Activated CD8-positive, alpha-beta T cell treated with anti-CD3 and anti-CD28 coated beads for 36 hours (primary cell): ENCODE results near the gene ZNF664. TPM values are rescaled to one million over a fixed set of nuclear protein-coding genes. Genes with fewer than 3 reads are reported as not detected.

Experiments
- ATAC-seq: fragments of 200-7000 bp; cut with Tn5 transposase; one replicate; pipeline ENCODE4 v1.10.0; 2021; ENCODE audit warnings: mild to moderate bottlenecking, moderate library complexity
- CTCF ChIA-PET: fragments of 350-600 bp; sonication (Branson Sonifier 250); formaldehyde crosslinking; loops from one replicate; lab custom pipeline; 2021; ENCODE audit warnings: antibody characterized with exemption; lab: Charles Lee
- POLR2A ChIA-PET: fragments of 350-600 bp; sonication (Branson Sonifier 250); formaldehyde crosslinking; loops from one replicate; lab custom pipeline; 2021; ENCODE audit warnings: antibody characterized with exemption; lab: Charles Lee
- DNase-seq: peaks from one replicate; pipeline ENCODE4 v3.0.0-alpha.2; 2020
- H3K27ac Mint-ChIP-seq: one replicate; pipeline ENCODE4 v1.8.0; 2021; ENCODE audit warnings: mild to moderate bottlenecking, mixed read lengths
- H3K27me3 Mint-ChIP-seq: one replicate; pipeline ENCODE4 v1.8.0; 2021; ENCODE audit warnings: mixed read lengths
- H3K36me3 Mint-ChIP-seq: one replicate; pipeline ENCODE4 v1.8.0; 2021; ENCODE audit warnings: low read depth, mixed read lengths
- H3K4me1 Mint-ChIP-seq: one replicate; pipeline ENCODE4 v1.8.0; 2021; ENCODE audit warnings: low read depth, mixed read lengths
- H3K4me3 Mint-ChIP-seq: one replicate; pipeline ENCODE4 v1.8.0; 2021; ENCODE audit warnings: mild to moderate bottlenecking, moderate library complexity, mixed read lengths
- H3K9me3 Mint-ChIP-seq: one replicate; pipeline ENCODE4 v1.8.0; 2021; ENCODE audit warnings: mixed read lengths
- CTCF ChIP-seq: fragments of 200-600 bp; IDR thresholded peaks from one replicate; pipeline ENCODE4 v1.8.0; 2022; ENCODE audit warnings: antibody characterized with exemption, mild to moderate bottlenecking
- intact Hi-C: fragments of 100-400 bp; cut with micrococcal nuclease; formaldehyde crosslinking; loops from one replicate; pipeline ENCODE4 v1.10.0; 2022
- total RNA-seq, 2 experiments: library from RNA; stranded (reverse); gene quantifications; one replicate each; pipeline ENCODE4 v1.2.3, GENCODE V29; 2021

Gene ZNF664
- total RNA-seq, 2 experiments from 2014 or later = 52.9 to 53.4 TPM

- ChIA-PET POLR2A (no interaction called here), CTCF (no interaction called here)
- H3K4me3 Mint-ChIP-seq = no peak overlapping the region
- H3K27ac Mint-ChIP-seq = no peak overlapping the region
- TF ChIP-seq CTCF = no peak
- H3K36me3 Mint-ChIP-seq = no peaks in the 10 kb centered on the region
- intact Hi-C loops = no loop called here
- ATAC-seq (no peak), DNase-seq (no peak)
- H3K9me3 Mint-ChIP-seq = no peaks in the 10 kb centered on the region
- no peaks in the 10 kb centered on the region for H3K4me1 Mint-ChIP-seq
- no peaks in the 10 kb centered on the region for H3K27me3 Mint-ChIP-seq
Measured at GRCh38 chr12:124026755-124027745, 54.0 kb downstream of the ZNF664 start.

- Mint-ChIP-seq H3K36me3 (no peaks in the 10 kb centered on the region), H3K27ac (no peak overlapping the region), H3K4me1 (no peaks in the 10 kb centered on the region), H3K27me3 (no peaks in the 10 kb centered on the region), H3K4me3 (no peak overlapping the region), H3K9me3 (no peaks in the 10 kb centered on the region)
- DNase-seq (no peak), ATAC-seq (no peak)
- intact Hi-C loops = no loop called here
- ChIA-PET CTCF (interaction anchor here (1.6 kb wide), 1 partner anchor 9 kb away, joined by 8 read pairs; no protein-coding TSS in a partner anchor), POLR2A (interaction anchor here (0.6 kb wide), 1 partner anchor 358 kb away, joined by 3 read pairs; no protein-coding TSS in a partner anchor)
- TF ChIP-seq CTCF = no peak
Measured at GRCh38 chr12:124027753-124028554, 54.9 kb downstream of the ZNF664 start.

GRCh38 chr12:124028555-124028925 lies 55.5 kb downstream of the ZNF664 start:
- DNase-seq (no peak), ATAC-seq (no peak)
- H3K27me3 Mint-ChIP-seq = no peaks in the 10 kb centered on the region
- H3K36me3 Mint-ChIP-seq = no peaks in the 10 kb centered on the region
- no peak for TF ChIP-seq CTCF
- no peak overlapping the region for H3K4me3 Mint-ChIP-seq
- H3K4me1 Mint-ChIP-seq = no peaks in the 10 kb centered on the region
- ChIA-PET POLR2A (interaction anchor here (0.6 kb wide), 1 partner anchor 358 kb away, joined by 3 read pairs; no protein-coding TSS in a partner anchor), CTCF (interaction anchor here (1.6 kb wide), 1 partner anchor 8 kb away, joined by 8 read pairs; no protein-coding TSS in a partner anchor)
- H3K9me3 Mint-ChIP-seq = no peaks in the 10 kb centered on the region
- intact Hi-C loops = no loop called here
- H3K27ac Mint-ChIP-seq = no peak overlapping the region

GRCh38 chr12:124030008-124030407 lies 57.0 kb downstream of the ZNF664 start:
- ChIA-PET POLR2A (interaction anchor here (0.5 kb wide), 1 partner anchor 154 kb away, joined by 3 read pairs; no protein-coding TSS in a partner anchor), CTCF (interaction anchor here (1.0 to 1.4 kb wide), 3 partner anchors 16 to 125 kb away, joined by 4 read pairs; no protein-coding TSS in a partner anchor)
- no peaks in the 10 kb centered on the region for H3K9me3 Mint-ChIP-seq
- H3K4me3 Mint-ChIP-seq = no peak overlapping the region
- H3K27me3 Mint-ChIP-seq = no peaks in the 10 kb centered on the region
- no peak overlapping the region for H3K27ac Mint-ChIP-seq
- no peaks in the 10 kb centered on the region for H3K4me1 Mint-ChIP-seq
- no peak for DNase-seq
- ATAC-seq = no peak
- H3K36me3 Mint-ChIP-seq = no peaks in the 10 kb centered on the region
- intact Hi-C loops = no loop called here
- TF ChIP-seq CTCF = no peak
